CD4-positive, alpha-beta T cell (primary cell): Measurements from ENCODE around the gene R3HDM2. TPM values are rescaled to one million over a fixed set of nuclear protein-coding genes. Genes with fewer than 3 reads are reported as not detected.
"Not testable (repeated sequence)": the region's sequence is repeated elsewhere in the genome, so short reads cannot be mapped to it uniquely, and the experiment has no call there.

Source experiments
- ATAC-seq: fragments of 200-7000 bp; cut with Tn5 transposase; one replicate; pipeline ENCODE4 v1.10.0; 2022; ENCODE audit warnings: mild to moderate bottlenecking; ENCODE audit not compliant: poor library complexity
- CTCF ChIA-PET: fragments of 350-600 bp; sonication (Branson Sonifier 250); formaldehyde crosslinking; loops from one replicate; lab custom pipeline; 2021; ENCODE audit warnings: antibody characterized with exemption, inconsistent platforms; lab: Charles Lee
- POLR2A ChIA-PET: fragments of 350-600 bp; sonication (Branson Sonifier 250); formaldehyde crosslinking; loops from one replicate; lab custom pipeline; 2021; ENCODE audit warnings: antibody characterized with exemption, inconsistent platforms; lab: Charles Lee
- DNase-seq, 14 experiments: peaks; one replicate each; pipeline ENCODE4 v3.0.0-alpha.2; 2013 to 2020; ENCODE audit warnings: mixed read lengths in 2 of 14
- H3K27ac ChIP-seq, 2 donors: one replicate each; pipeline versions ENCODE4 v1.5.1 to v1.7.0; 2013; ENCODE audit warnings: low read length in 2 of 2, low read depth in 1 of 2, mild to moderate bottlenecking in 1 of 2
- H3K27me3 ChIP-seq, 2 experiments: 1 replicate in 1 of 2; 2 replicates in 1 of 2; pipeline versions ENCODE4 v1.6.1 to v1.7.0; 2013; ENCODE audit warnings: low read length in 2 of 2, control low read depth in 1 of 2, mild to moderate bottlenecking in 1 of 2, moderate library complexity in 1 of 2; ENCODE audit not compliant: insufficient read depth in 2 of 2, control insufficient read depth in 1 of 2
- H3K36me3 ChIP-seq: one replicate; pipeline ENCODE4 v1.6.1; 2013; ENCODE audit warnings: low read length, control low read depth; ENCODE audit not compliant: insufficient read depth
- H3K4me1 ChIP-seq: one replicate; pipeline ENCODE4 v1.6.1; 2013; ENCODE audit warnings: low read length, control low read depth; ENCODE audit not compliant: insufficient read depth
- H3K4me3 ChIP-seq: one replicate; pipeline ENCODE4 v1.5.1; 2013; ENCODE audit warnings: mild to moderate bottlenecking, low read length, moderate library complexity
- H3K9me3 ChIP-seq, 2 experiments: 1 replicate in 1 of 2; 2 replicates in 1 of 2; pipeline versions ENCODE4 v1.6.1 to v1.7.0; 2013; ENCODE audit warnings: low read length in 2 of 2, mild to moderate bottlenecking in 2 of 2, control low read depth in 1 of 2, moderate library complexity in 1 of 2; ENCODE audit not compliant: control insufficient read depth in 1 of 2, insufficient read depth in 1 of 2
- H3K27ac Mint-ChIP-seq: one replicate; pipeline ENCODE4 v1.8.0; 2020; ENCODE audit warnings: mixed read lengths
- H3K27me3 Mint-ChIP-seq: one replicate; pipeline ENCODE4 v1.8.0; 2021; ENCODE audit warnings: mixed read lengths
- H3K36me3 Mint-ChIP-seq: one replicate; pipeline ENCODE4 v1.8.0; 2021; ENCODE audit warnings: low read depth, mixed read lengths
- H3K4me1 Mint-ChIP-seq: one replicate; pipeline ENCODE4 v1.8.0; 2021; ENCODE audit warnings: low read depth, mixed read lengths
- H3K4me3 Mint-ChIP-seq: one replicate; pipeline ENCODE4 v1.8.0; 2020; ENCODE audit warnings: mild to moderate bottlenecking, mixed read lengths
- H3K9me3 Mint-ChIP-seq: one replicate; pipeline ENCODE4 v1.8.0; 2020; ENCODE audit warnings: mixed read lengths
- CTCF ChIP-seq: fragments of 200-600 bp; IDR thresholded peaks from one replicate; pipeline ENCODE4 v1.8.0; 2022; ENCODE audit warnings: antibody characterized with exemption, mild to moderate bottlenecking
- intact Hi-C, 2 experiments: fragments of 100-400 bp; cut with DNase I in 1 of 2; cut with micrococcal nuclease in 1 of 2; formaldehyde crosslinking; loops; one replicate each; pipeline versions ENCODE4 v1.15.1 to v1.9.0; 2023 to 2025; cut with DNase I, micrococcal nuclease
- total RNA-seq, 174 experiments: library from RNA in 2 of 174; stranded (reverse) in 2 of 174; gene quantifications; one replicate each; pipeline ENCODE4 v1.2.3 and lab custom pipeline; 2021 to 2026

R3HDM2 gene
- total RNA-seq, 2 experiments from 2014 or later = 106 to 115 TPM

GRCh38 chr12:57416039-57416996 lies 14.5 kb downstream of the R3HDM2 start:
- no peak overlapping the region for H3K4me3 Mint-ChIP-seq
- Histone ChIP-seq H3K4me3 (no peak overlapping the region), H3K9me3 (no peaks in the 10 kb centered on the region), H3K36me3 (peaks cover 14% of the 10 kb centered on the region), H3K4me1 (no peaks in the 10 kb centered on the region), H3K27ac (no peak overlapping the region), H3K27me3 (no peaks in the 10 kb centered on the region)
- ChIA-PET POLR2A (no interaction called here), CTCF (interaction anchor here (0.7 kb wide), 1 partner anchor 841 kb away, joined by 3 read pairs; no protein-coding TSS in a partner anchor)
- intact Hi-C loops = no loop called here
- H3K9me3 Mint-ChIP-seq = no peaks in the 10 kb centered on the region
- H3K27me3 Mint-ChIP-seq = no peaks in the 10 kb centered on the region
- H3K36me3 Mint-ChIP-seq = peaks cover 50% of the 10 kb centered on the region
- TF ChIP-seq CTCF = no peak
- peak overlapping the region; percentile 40 for H3K27ac Mint-ChIP-seq
- DNase-seq = no peak
- H3K4me1 Mint-ChIP-seq = peaks cover 56% of the 10 kb centered on the region
- ATAC-seq = no peak

GRCh38 chr12:57415088-57415487 lies 15.8 kb downstream of the R3HDM2 start:
- ATAC-seq (no peak), DNase-seq (no peak)
- no peak overlapping the region for H3K27ac Mint-ChIP-seq
- Histone ChIP-seq H3K9me3 (no peaks in the 10 kb centered on the region), H3K4me1 (no peaks in the 10 kb centered on the region), H3K27me3 (no peaks in the 10 kb centered on the region), H3K27ac (no peak overlapping the region), H3K4me3 (no peak overlapping the region), H3K36me3 (peaks cover 16% of the 10 kb centered on the region)
- ChIA-PET POLR2A (interaction anchor here (0.8 kb wide), 1 partner anchor 195 kb away, joined by 3 read pairs; no protein-coding TSS in a partner anchor), CTCF (no interaction called here)
- H3K4me3 Mint-ChIP-seq = no peak overlapping the region
- H3K36me3 Mint-ChIP-seq = peaks cover 42% of the 10 kb centered on the region
- peaks cover 56% of the 10 kb centered on the region for H3K4me1 Mint-ChIP-seq
- TF ChIP-seq CTCF = no peak
- no peaks in the 10 kb centered on the region for H3K27me3 Mint-ChIP-seq
- no peaks in the 10 kb centered on the region for H3K9me3 Mint-ChIP-seq
- intact Hi-C loops = no loop called here

- DNase-seq, H3K27ac Mint-ChIP-seq, H3K4me3 Mint-ChIP-seq, H3K4me1 ChIP-seq, H3K27ac ChIP-seq, H3K9me3 ChIP-seq, H3K27me3 Mint-ChIP-seq, CTCF ChIA-PET, intact Hi-C loops, H3K27me3 ChIP-seq, H3K9me3 Mint-ChIP-seq, H3K4me3 ChIP-seq, ATAC-seq: not testable (repeated sequence)
- POLR2A ChIA-PET = interaction anchor here (0.8 kb wide), 1 partner anchor 196 kb away, joined by 3 read pairs; no protein-coding TSS in a partner anchor
- peaks cover 16% of the 10 kb centered on the region for H3K36me3 ChIP-seq
- Mint-ChIP-seq H3K36me3 (peaks cover 37% of the 10 kb centered on the region), H3K4me1 (peaks cover 49% of the 10 kb centered on the region)
Observed at GRCh38 chr12:57414160-57414559, 16.7 kb downstream of the R3HDM2 start.
